Activated CD4-positive, alpha-beta memory T cell treated with anti-CD3 and anti-CD28 coated beads for 36 hours (primary cell): ENCODE data around the gene CPPED1. TPM values are rescaled to one million over a fixed set of nuclear protein-coding genes. Genes with fewer than 3 reads are reported as not detected.

Experiments
- CTCF ChIA-PET: fragments of 350-600 bp; sonication (Branson Sonifier 250); formaldehyde crosslinking; loops from one replicate; lab custom pipeline; 2021; ENCODE audit warnings: antibody characterized with exemption, inconsistent platforms; lab: Charles Lee
- POLR2A ChIA-PET: fragments of 350-600 bp; sonication (Branson Sonifier 250); formaldehyde crosslinking; loops from one replicate; lab custom pipeline; 2021; ENCODE audit warnings: antibody characterized with exemption; lab: Charles Lee
- DNase-seq: peaks from one replicate; pipeline ENCODE4 v3.0.0-alpha.2; 2020
- H3K27ac Mint-ChIP-seq: one replicate; pipeline ENCODE4 v1.8.0; 2021; ENCODE audit warnings: mixed read lengths
- H3K27me3 Mint-ChIP-seq: one replicate; pipeline ENCODE4 v1.8.0; 2021; ENCODE audit warnings: mixed read lengths
- H3K36me3 Mint-ChIP-seq: one replicate; pipeline ENCODE4 v1.8.0; 2021; ENCODE audit warnings: mixed read lengths
- H3K4me1 Mint-ChIP-seq: one replicate; pipeline ENCODE4 v1.8.0; 2021; ENCODE audit warnings: low read depth, mixed read lengths
- H3K4me3 Mint-ChIP-seq: one replicate; pipeline ENCODE4 v1.8.0; 2021; ENCODE audit warnings: mild to moderate bottlenecking, mixed read lengths
- H3K9me3 Mint-ChIP-seq: one replicate; pipeline ENCODE4 v1.8.0; 2021; ENCODE audit warnings: mixed read lengths
- intact Hi-C: fragments of 100-400 bp; cut with micrococcal nuclease; formaldehyde crosslinking; loops from one replicate; pipeline ENCODE4 v1.15.1; 2023
- total RNA-seq, 2 experiments: library from RNA; stranded (reverse); gene quantifications; one replicate each; pipeline ENCODE4 v1.2.3, GENCODE V29; 2021

The CPPED1 gene
- total RNA-seq, 2 experiments from 2014 or later: 11.0 to 11.5 TPM

DNA sequence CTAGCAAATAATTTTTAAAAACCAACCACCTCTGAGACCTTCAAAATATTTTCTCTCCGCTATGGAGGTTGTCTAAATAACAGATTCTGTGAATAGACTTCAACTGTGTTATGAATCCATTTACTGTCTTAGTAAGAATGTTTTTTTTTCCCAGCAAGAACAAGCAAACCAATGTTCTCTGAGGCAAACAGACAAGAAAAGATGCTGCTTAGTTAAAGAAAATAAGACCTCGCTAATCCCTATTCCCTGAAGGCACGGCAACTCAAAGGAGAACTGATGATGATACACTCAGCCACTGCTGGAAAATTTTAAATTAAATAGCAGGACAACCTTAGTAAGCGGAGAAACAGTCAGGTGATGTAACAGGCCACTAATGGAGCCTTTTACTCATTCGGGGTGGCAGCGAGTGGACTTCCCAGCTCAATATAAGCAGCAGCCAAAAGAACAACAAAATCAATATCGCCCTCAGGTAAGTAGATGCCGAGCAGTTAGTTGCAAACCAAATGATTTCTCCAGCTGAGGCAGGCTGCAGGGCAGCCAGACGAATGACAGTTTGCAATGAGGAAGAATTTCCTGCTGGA, 81.8 kb downstream of the CPPED1 start:
- Mint-ChIP-seq H3K4me3 (no peak overlapping the region), H3K4me1 (no peaks in the 10 kb centered on the region), H3K9me3 (peaks cover 5% of the 10 kb centered on the region), H3K36me3 (peaks cover 8% of the 10 kb centered on the region), H3K27me3 (no peaks in the 10 kb centered on the region), H3K27ac (no peak overlapping the region)
- intact Hi-C loops: no loop called here
- ChIA-PET CTCF (no interaction called here), POLR2A (no interaction called here)
- DNase-seq: no peak

DNA sequence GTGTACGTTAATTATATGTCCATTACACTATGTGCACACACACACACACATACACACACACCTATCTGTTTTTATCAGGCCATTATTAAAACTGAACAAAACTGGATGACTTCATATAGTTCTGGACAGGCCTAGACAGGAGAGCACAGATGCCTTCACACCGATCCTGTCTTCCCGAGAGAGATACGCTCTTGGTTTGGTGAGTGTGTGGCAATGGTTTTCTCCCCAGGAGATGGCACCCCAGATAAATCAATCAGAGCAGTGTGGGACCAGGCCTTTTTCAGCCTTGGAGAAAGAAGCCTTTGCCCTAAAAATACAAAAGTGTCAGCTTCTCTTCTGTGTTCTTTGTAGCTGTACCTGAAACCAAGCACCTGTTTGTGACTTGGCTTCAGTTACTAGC, 83.7 kb downstream of the CPPED1 start:
- Mint-ChIP-seq H3K27me3 (no peaks in the 10 kb centered on the region), H3K4me3 (no peak overlapping the region), H3K27ac (no peak overlapping the region), H3K9me3 (peaks cover 7% of the 10 kb centered on the region), H3K4me1 (no peaks in the 10 kb centered on the region), H3K36me3 (peaks cover 18% of the 10 kb centered on the region)
- no peak for DNase-seq
- intact Hi-C loops: no loop called here
- ChIA-PET POLR2A (no interaction called here), CTCF (no interaction called here)

GRCh38 chr16:12716658-12717057, 87.0 kb downstream of the CPPED1 start:
- intact Hi-C loops: no loop called here
- CTCF ChIA-PET: no interaction called here
- Mint-ChIP-seq H3K4me3 (no peak overlapping the region), H3K36me3 (peaks cover 22% of the 10 kb centered on the region), H3K9me3 (peaks cover 12% of the 10 kb centered on the region), H3K4me1 (no peaks in the 10 kb centered on the region), H3K27ac (no peak overlapping the region), H3K27me3 (no peaks in the 10 kb centered on the region)
- POLR2A ChIA-PET: no interaction called here
- DNase-seq: no peak

DNA sequence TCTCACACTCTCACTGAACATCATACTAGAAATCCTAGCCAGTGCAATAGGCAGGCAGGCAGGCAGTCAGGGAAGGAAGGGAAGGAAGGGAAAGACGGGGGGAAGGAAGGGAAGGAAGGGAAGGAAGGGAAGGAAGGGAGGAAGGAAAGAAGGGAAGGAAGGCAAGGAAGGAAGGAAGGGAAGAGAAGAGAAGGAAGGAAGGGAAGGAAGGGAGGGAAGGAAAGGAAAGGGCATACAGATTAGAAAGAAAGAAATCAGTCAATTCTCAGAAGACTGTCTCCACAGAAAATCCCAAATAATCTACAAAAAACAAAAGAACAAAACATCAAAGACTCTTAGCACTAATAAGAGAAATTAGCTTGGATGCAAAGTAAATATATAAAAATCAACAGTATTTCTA, 93.9 kb downstream of the CPPED1 start:
- intact Hi-C loops: no loop called here
- CTCF ChIA-PET: no interaction called here
- DNase-seq: no peak
- Mint-ChIP-seq H3K27me3 (no peaks in the 10 kb centered on the region), H3K4me3 (no peak overlapping the region), H3K27ac (no peak overlapping the region), H3K36me3 (peaks cover 2% of the 10 kb centered on the region), H3K4me1 (no peaks in the 10 kb centered on the region), H3K9me3 (peaks cover 5% of the 10 kb centered on the region)
- POLR2A ChIA-PET: no interaction called here

- H3K27me3 Mint-ChIP-seq: no peaks in the 10 kb centered on the region
- no peak overlapping the region for H3K27ac Mint-ChIP-seq
- ChIA-PET CTCF (no interaction called here), POLR2A (no interaction called here)
- intact Hi-C loops: no loop called here
- no peaks in the 10 kb centered on the region for H3K9me3 Mint-ChIP-seq
- H3K36me3 Mint-ChIP-seq: peaks cover 6% of the 10 kb centered on the region
- DNase-seq: no peak
- no peak overlapping the region for H3K4me3 Mint-ChIP-seq
- H3K4me1 Mint-ChIP-seq: no peaks in the 10 kb centered on the region
Measured at GRCh38 chr16:12708266-12708665, 95.4 kb downstream of the CPPED1 start.

GRCh38 chr16:12706628-12707027, 97.1 kb downstream of the CPPED1 start:
- no peaks in the 10 kb centered on the region for H3K4me1 Mint-ChIP-seq
- intact Hi-C loops: no loop called here
- H3K27me3 Mint-ChIP-seq: no peaks in the 10 kb centered on the region
- CTCF ChIA-PET: no interaction called here
- POLR2A ChIA-PET: no interaction called here
- H3K4me3 Mint-ChIP-seq: no peak overlapping the region
- no peaks in the 10 kb centered on the region for H3K9me3 Mint-ChIP-seq
- no peak for DNase-seq
- H3K36me3 Mint-ChIP-seq: peaks cover 9% of the 10 kb centered on the region
- no peak overlapping the region for H3K27ac Mint-ChIP-seq

GRCh38 chr16:12704492-12705111, 99.1 kb downstream of the CPPED1 start:
- intact Hi-C loops: no loop called here
- H3K9me3 Mint-ChIP-seq: no peaks in the 10 kb centered on the region
- peaks cover 12% of the 10 kb centered on the region for H3K36me3 Mint-ChIP-seq
- no peak overlapping the region for H3K27ac Mint-ChIP-seq
- H3K27me3 Mint-ChIP-seq: no peaks in the 10 kb centered on the region
- ChIA-PET CTCF (no interaction called here), POLR2A (no interaction called here)
- peaks cover 3% of the 10 kb centered on the region for H3K4me1 Mint-ChIP-seq
- no peak overlapping the region for H3K4me3 Mint-ChIP-seq
- no peak for DNase-seq

- H3K9me3 Mint-ChIP-seq: no peaks in the 10 kb centered on the region
- H3K4me1 Mint-ChIP-seq: peaks cover 10% of the 10 kb centered on the region
- no peaks in the 10 kb centered on the region for H3K27me3 Mint-ChIP-seq
- CTCF ChIA-PET: no interaction called here
- intact Hi-C loops: no loop called here
- peaks cover 12% of the 10 kb centered on the region for H3K36me3 Mint-ChIP-seq
- no peak overlapping the region for H3K27ac Mint-ChIP-seq
- DNase-seq: no peak
- POLR2A ChIA-PET: no interaction called here
- no peak overlapping the region for H3K4me3 Mint-ChIP-seq
Measured at GRCh38 chr16:12703935-12704334, 99.8 kb downstream of the CPPED1 start.

DNA sequence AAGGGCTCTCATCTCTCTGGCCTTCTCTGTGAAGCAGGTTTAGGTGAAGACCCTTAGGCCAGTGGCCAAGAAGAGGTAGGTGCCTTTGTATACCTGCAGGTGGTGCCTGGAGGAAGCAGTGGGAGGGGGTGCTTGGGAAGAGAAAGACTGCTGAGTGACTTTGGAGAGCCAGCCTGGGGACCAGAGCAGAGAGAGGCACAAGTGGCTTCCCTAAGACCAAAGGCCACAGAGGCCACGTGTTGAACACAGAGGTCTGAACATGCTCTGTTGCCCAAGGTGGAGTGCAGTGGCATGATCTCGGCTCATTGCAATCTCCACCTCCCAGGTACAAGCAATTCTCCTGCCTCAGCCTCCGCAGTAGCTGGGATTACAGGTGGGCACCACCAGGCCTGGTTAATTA, 103.5 kb downstream of the CPPED1 start:
- peaks cover 15% of the 10 kb centered on the region for H3K36me3 Mint-ChIP-seq
- ChIA-PET POLR2A (interaction anchor here (0.8 kb wide), 1 partner anchor 100 kb away, joined by 3 read pairs; no protein-coding TSS in a partner anchor), CTCF (no interaction called here)
- intact Hi-C loops: no loop called here
- no peak for DNase-seq
- no peaks in the 10 kb centered on the region for H3K9me3 Mint-ChIP-seq
- H3K27ac Mint-ChIP-seq: no peak overlapping the region
- H3K4me1 Mint-ChIP-seq: peaks cover 15% of the 10 kb centered on the region
- H3K4me3 Mint-ChIP-seq: no peak overlapping the region
- no peaks in the 10 kb centered on the region for H3K27me3 Mint-ChIP-seq

DNA sequence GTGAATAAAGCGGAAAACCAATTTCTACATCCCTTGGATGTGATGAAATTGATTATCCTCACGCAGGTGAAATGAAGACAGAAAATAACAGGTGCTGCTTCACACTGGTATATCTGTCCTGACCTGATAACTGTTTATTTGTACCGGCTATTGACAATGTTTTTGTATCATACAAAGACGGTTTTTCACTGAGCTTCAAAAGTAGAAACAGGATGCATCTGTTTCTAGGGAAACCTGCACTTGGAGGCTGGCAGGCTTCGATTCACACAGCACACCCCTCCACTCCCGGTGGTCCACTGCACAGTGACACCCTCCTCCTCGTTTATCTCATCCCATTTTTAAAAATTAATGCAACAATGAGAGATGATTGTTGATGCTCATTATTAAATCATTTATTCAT, 104.5 kb downstream of the CPPED1 start:
- no peak overlapping the region for H3K27ac Mint-ChIP-seq
- CTCF ChIA-PET: no interaction called here

DNA sequence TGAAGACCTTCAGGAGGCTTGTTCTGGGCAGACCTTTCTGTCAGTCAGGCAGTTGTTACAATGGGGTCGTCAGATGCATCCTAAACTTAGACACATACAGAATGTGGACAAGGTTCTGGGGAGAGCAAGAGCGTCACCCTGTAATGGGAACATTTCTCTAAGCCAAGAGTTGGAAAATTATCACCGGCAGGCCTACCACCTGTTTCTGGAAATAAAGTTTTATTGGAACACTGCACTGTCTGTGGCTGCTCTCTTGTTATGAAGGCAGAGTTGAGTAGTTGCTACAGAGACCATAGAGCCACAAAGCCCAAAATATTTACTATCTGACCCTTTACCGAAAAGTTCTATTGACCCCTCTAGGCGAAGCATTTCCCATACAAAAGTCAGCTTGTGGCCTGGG, 106.2 kb downstream of the CPPED1 start:
- Mint-ChIP-seq H3K4me1 (peaks cover 15% of the 10 kb centered on the region), H3K36me3 (peaks cover 11% of the 10 kb centered on the region), H3K4me3 (no peak overlapping the region), H3K27me3 (no peaks in the 10 kb centered on the region), H3K9me3 (no peaks in the 10 kb centered on the region), H3K27ac (no peak overlapping the region)
- intact Hi-C loops: no loop called here
- CTCF ChIA-PET: no interaction called here
- POLR2A ChIA-PET: no interaction called here
- DNase-seq: no peak

More for the DNA sequence above, 104.5 kb downstream of the CPPED1 start:
- Mint-ChIP-seq H3K4me1 (peaks cover 15% of the 10 kb centered on the region), H3K9me3 (no peaks in the 10 kb centered on the region), H3K4me3 (no peak overlapping the region), H3K27me3 (no peaks in the 10 kb centered on the region), H3K36me3 (peaks cover 12% of the 10 kb centered on the region)
- POLR2A ChIA-PET: no interaction called here
- DNase-seq: no peak
- intact Hi-C loops: no loop called here

- DNase-seq: no peak
- H3K27ac Mint-ChIP-seq: no peak overlapping the region
- intact Hi-C loops: no loop called here
- H3K27me3 Mint-ChIP-seq: no peaks in the 10 kb centered on the region
- CTCF ChIA-PET: no interaction called here
- no peak overlapping the region for H3K4me3 Mint-ChIP-seq
- POLR2A ChIA-PET: no interaction called here
- peaks cover 15% of the 10 kb centered on the region for H3K4me1 Mint-ChIP-seq
- H3K36me3 Mint-ChIP-seq: peaks cover 4% of the 10 kb centered on the region
- no peaks in the 10 kb centered on the region for H3K9me3 Mint-ChIP-seq
Measured at GRCh38 chr16:12695454-12695853, 108.2 kb downstream of the CPPED1 start.

GRCh38 chr16:12690024-12690423, 113.7 kb downstream of the CPPED1 start:
- Mint-ChIP-seq H3K27ac (no peak overlapping the region), H3K36me3 (peaks cover 6% of the 10 kb centered on the region), H3K27me3 (no peaks in the 10 kb centered on the region), H3K4me1 (peaks cover 4% of the 10 kb centered on the region), H3K4me3 (no peak overlapping the region), H3K9me3 (no peaks in the 10 kb centered on the region)
- ChIA-PET POLR2A (interaction anchor here (0.7 kb wide), 1 partner anchor 60 kb away, joined by 3 read pairs; no protein-coding TSS in a partner anchor), CTCF (interaction anchor here (0.6 kb wide), 1 partner anchor 406 kb away, joined by 3 read pairs; no protein-coding TSS in a partner anchor)
- intact Hi-C loops: no loop called here
- DNase-seq: no peak
